GM08714 (cell line): ENCODE results near the gene SLC29A4.
"Not testable (repeated sequence)": the region's sequence is repeated elsewhere in the genome, so short reads cannot be mapped to it uniquely, and the experiment has no call there.

Experiments
- H3K4me3 ChIP-seq: fragments of 200-500 bp; sonication (Bioruptor generic); 2 replicates; pipeline ENCODE4 v1.5.1; 2014; ENCODE audit warnings: mild to moderate bottlenecking, low read length, inconsistent platforms
- ZNF274 ChIP-seq: IDR thresholded peaks from 2 replicates; pipeline ENCODE4 v1.6.1; 2012; ENCODE audit warnings: mild to moderate bottlenecking, low read depth, low read length

The SLC29A4 gene

DNA sequence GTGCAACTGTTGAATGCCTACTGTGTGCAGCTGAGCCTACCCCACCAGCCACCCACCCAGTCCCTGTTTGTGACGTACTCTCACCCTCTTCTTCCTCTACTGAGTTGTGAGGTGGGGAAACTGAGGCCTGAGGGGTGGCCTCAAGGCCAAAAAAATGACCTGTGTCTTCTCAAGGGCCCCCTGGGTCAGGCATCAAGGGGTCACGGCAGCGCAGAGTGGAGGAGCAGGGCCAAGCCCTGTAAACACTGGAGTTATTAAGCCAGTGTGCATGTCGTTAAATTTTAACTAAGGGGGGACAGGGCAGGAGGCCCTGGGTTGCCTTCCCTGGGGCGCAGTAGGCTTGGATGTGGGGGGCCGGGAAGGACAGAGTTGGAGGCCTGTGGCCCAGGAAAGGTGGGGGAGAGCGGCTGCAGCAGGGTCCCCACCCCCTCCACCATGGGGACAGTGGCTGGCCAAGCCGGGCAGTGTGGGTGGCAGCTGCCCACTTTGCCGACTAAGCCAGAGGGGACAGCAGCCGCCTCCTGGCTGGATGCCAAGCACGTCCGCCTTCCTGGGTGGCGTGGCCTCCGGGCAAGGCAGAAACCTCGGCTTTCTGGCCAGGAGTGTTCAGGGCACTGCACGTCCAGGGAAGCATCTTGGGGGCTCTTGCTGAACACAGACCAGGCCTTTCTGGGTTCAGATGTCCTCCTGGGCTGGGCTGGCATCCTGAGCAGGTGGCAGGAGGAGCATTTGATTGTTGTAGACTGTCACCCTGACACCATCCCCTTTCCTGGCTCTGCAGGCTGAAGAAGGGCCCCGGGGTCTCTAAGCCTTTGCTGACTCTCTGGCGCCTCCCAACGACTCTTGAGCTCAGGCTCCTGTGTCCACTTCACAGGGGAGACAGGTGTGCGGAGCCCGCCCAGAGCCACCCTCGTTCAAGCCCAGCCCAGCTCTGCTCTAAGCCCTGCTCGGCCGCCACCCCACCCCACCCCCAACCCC lies 1.9 kb downstream of the SLC29A4 start:
- TF ChIP-seq ZNF274 = no peak
- H3K4me3 ChIP-seq = no peak overlapping the region

DNA sequence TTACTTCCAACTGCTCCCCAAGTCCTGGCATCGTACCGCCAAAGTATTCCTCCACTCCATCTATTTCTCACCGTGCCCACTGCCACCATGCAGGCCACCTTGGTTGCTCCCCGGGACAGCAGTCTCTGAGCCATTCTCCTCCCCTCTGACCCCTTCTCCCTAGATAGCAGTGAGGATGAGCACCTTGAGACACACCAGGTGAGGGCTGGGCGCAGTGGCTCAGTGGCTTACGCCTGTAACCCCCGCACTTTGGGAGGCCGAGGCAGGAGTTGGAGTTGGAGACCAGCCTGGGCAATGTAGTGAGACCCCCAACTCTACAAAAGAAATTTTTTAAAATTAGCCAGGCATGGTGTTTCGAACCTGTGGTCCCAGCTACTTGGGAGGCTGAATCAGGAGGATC lies 4.2 kb downstream of the SLC29A4 start:
- H3K4me3 ChIP-seq = no peak overlapping the region
- TF ChIP-seq ZNF274 = no peak

DNA sequence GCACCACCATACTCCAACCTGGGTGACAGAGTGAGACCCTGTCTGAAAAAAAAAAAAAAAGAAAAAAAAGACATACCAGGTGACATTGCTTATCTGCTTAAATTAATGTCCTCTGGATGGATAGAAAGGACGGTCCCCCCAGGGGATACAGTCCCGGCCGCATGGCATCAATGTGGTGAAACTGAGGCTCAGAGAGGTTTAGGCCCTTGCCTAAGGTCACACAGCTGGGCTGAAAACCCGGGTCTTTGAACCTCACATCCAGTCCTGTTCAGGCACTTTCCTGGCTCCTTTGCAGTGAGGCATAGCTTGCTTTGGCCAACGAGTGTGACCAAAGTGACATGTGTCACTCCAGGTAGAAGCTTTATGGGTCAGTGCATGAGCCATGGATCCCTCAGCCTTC lies 4.6 kb downstream of the SLC29A4 start:
- H3K4me3 ChIP-seq = not testable (repeated sequence)

- TF ChIP-seq ZNF274 = no peak
- no peak overlapping the region for H3K4me3 ChIP-seq
Observed at GRCh38 chr7:5287802-5288201, 5.1 kb downstream of the SLC29A4 start.

DNA sequence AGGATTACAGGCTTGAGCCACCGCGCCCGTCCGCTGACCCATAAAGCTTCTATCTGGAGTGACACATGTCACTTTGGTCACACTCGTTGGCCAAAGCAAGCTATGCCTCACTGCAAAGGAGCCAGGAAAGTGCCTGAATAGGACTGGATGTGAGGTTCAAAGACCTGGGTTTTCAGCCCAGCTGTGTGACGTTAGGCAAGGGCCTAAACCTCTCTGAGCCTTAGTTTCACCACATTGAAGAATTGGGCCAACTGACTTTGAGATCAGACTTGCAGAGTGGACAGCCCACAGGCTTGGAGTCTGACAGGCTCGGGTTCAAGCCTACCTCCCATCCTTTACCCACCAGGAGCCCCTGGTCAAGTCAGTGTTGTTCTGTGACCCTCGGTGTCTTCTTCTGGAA lies 5.8 kb downstream of the SLC29A4 start:
- H3K4me3 ChIP-seq = not testable (repeated sequence)

DNA sequence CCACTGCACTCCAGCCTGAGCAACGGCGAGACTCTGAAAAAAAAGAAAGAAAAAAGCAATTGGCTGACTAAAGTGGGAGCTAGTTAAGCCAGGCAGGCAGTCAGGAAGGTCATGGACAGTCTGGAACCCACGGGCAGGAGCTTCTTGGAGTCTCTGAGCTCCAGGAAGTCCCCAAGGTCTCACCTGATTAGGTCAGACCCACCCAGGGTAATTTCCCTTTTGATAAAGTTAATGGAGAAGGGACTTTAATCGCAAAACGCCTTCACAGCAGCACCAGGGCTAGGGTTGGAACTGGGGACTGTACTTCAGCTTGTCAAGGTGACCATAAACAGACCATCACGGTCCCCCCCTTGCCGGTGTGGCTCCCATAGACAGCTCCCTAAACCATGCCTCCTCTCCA lies 6.6 kb downstream of the SLC29A4 start:
- no peak for TF ChIP-seq ZNF274
- no peak overlapping the region for H3K4me3 ChIP-seq

GRCh38 chr7:5291301-5291700 lies 8.6 kb downstream of the SLC29A4 start:
- no peak overlapping the region for H3K4me3 ChIP-seq
- TF ChIP-seq ZNF274 = no peak

- not testable (repeated sequence) for H3K4me3 ChIP-seq
Observed at GRCh38 chr7:5291711-5292335, 9.1 kb downstream of the SLC29A4 start.

DNA sequence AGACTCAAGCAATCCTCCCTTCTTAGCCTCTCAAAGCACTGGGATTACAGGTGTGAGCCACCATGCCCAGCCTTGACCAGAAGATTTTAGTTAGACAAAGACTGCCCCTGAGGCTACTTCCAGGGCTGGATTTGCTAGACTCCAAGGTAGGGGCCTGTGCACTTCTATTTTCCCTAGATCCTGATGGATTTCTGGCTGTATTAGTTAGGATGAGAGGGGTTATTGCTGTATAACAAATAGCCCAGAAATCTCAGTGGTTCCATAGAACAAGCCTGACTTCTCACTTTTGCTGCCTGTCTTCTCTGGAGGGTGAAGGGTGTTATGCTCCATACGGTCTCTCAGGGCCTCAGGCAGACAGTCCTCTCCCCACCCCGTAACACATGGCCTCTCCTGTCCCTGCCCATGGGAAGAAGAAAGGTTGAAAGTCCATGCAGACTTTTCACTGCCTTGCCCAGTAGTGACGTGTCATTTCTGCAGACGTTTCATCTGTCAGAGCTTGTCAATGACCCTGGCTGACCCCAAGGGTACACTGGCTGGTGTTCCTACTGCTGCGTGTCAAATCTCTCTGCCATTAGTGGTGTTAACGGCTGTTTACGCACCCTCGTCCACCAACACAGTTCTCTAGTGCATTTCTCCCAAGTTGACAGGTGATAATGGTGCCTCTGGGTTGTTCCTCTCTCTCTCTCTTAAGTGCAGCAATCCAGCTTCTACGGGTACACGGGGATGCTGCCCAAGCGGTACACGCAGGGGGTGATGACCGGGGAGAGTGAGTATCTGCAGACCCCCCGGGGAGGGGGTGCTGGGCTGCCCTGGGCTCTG lies 11.6 kb downstream of the SLC29A4 start:
- H3K4me3 ChIP-seq = no peak overlapping the region
- no peak for TF ChIP-seq ZNF274

GRCh38 chr7:5295039-5296014 lies 12.6 kb downstream of the SLC29A4 start:
- no peak overlapping the region for H3K4me3 ChIP-seq
- TF ChIP-seq ZNF274 = no peak

GRCh38 chr7:5296015-5296610 lies 13.4 kb downstream of the SLC29A4 start:
- TF ChIP-seq ZNF274 = no peak
- no peak overlapping the region for H3K4me3 ChIP-seq

GRCh38 chr7:5296611-5297226 lies 14.0 kb downstream of the SLC29A4 start:
- no peak for TF ChIP-seq ZNF274
- peak overlapping the region; percentile 1; the same call in 1 of the 2 replicates for H3K4me3 ChIP-seq

DNA sequence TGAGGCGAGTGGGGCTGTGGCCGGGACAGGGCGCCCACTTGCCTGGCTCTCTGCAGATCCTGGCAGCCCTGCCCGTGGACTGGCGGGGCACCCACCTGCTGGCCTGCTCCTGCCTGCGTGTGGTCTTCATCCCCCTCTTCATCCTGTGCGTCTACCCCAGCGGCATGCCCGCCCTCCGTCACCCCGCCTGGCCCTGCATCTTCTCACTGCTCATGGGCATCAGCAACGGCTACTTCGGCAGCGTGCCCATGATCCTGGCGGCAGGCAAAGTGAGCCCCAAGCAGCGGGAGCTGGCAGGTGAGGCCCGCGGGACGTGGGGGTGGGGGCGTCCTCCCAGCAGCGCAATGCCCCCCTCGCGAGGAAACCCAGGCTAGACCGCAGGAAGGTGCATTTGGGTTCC lies 17.6 kb downstream of the SLC29A4 start:
- no peak for TF ChIP-seq ZNF274
- H3K4me3 ChIP-seq = no peak overlapping the region
